Neuronal stem cell (in vitro differentiated cells): ENCODE measurements around the gene AUTS2.

Experiments used
- DNase-seq: peaks from one replicate; pipeline ENCODE4 v3.0.0-alpha.2; 2013; ENCODE audit warnings: low spot score
- H2AFZ ChIP-seq: one replicate; pipeline ENCODE4 v1.6.1; 2013; ENCODE audit warnings: mild to moderate bottlenecking, low read length, inconsistent platforms
- H2AK5ac ChIP-seq: 2 replicates; pipeline ENCODE4 v1.6.1; 2013; ENCODE audit warnings: low read depth, mild to moderate bottlenecking, inconsistent platforms, low read length, moderate library complexity, mixed read lengths
- H2BK120ac ChIP-seq: 2 replicates; pipeline ENCODE4 v1.6.1; 2013; ENCODE audit warnings: low read depth, mild to moderate bottlenecking, inconsistent platforms, low read length, moderate library complexity, mixed read lengths
- H2BK12ac ChIP-seq: one replicate; pipeline ENCODE4 v1.6.1; 2013; ENCODE audit warnings: low read length, inconsistent platforms
- H2BK15ac ChIP-seq: 2 replicates; pipeline ENCODE4 v1.6.1; 2013; ENCODE audit warnings: mild to moderate bottlenecking, low read length, inconsistent platforms, mixed read lengths
- H2BK5ac ChIP-seq: one replicate; pipeline ENCODE4 v1.6.1; 2013; ENCODE audit warnings: inconsistent platforms, mild to moderate bottlenecking, low read length, moderate library complexity
- H3K14ac ChIP-seq: one replicate; pipeline ENCODE4 v1.6.1; 2013; ENCODE audit warnings: low read length, inconsistent platforms
- H3K18ac ChIP-seq: 2 replicates; pipeline ENCODE4 v1.6.1; 2013; ENCODE audit warnings: low read length, inconsistent platforms
- H3K23ac ChIP-seq: 2 replicates; pipeline ENCODE4 v1.6.1; 2013; ENCODE audit warnings: low read depth, mild to moderate bottlenecking, mixed read lengths, low read length, inconsistent platforms; ENCODE audit not compliant: poor library complexity
- H3K27ac ChIP-seq: replicated peaks from 3 replicates; pipeline ENCODE4 v1.5.1; 2013; ENCODE audit warnings: low read length, inconsistent platforms
- H3K27me3 ChIP-seq, 3 experiments: 2 replicates each; pipeline ENCODE4 v1.6.1; 2013; ENCODE audit warnings: low read length in 3 of 3, mild to moderate bottlenecking in 2 of 3, inconsistent platforms in 1 of 3, low read depth in 1 of 3, mixed read lengths in 1 of 3, moderate library complexity in 1 of 3; ENCODE audit not compliant: control insufficient read depth in 3 of 3, insufficient read depth in 3 of 3
- H3K36me3 ChIP-seq, 2 donors: replicated peaks in 1 of 2; 2 replicates each; pipeline ENCODE4 v1.6.1; 2013; ENCODE audit warnings: low read length in 2 of 2; ENCODE audit not compliant: control insufficient read depth in 2 of 2, insufficient read depth in 2 of 2
- H3K4ac ChIP-seq: 2 replicates; pipeline ENCODE4 v1.6.1; 2013; ENCODE audit warnings: inconsistent platforms, mild to moderate bottlenecking, low read length, moderate library complexity
- H3K4me1 ChIP-seq, 2 donors: 1 replicate in 1 of 2; 2 replicates in 1 of 2; pipeline ENCODE4 v1.6.1; 2013; ENCODE audit warnings: low read length in 2 of 2, low read depth in 1 of 2; ENCODE audit not compliant: control insufficient read depth in 2 of 2, insufficient read depth in 1 of 2
- H3K4me2 ChIP-seq: one replicate; pipeline ENCODE4 v1.6.1; 2013; ENCODE audit warnings: mild to moderate bottlenecking, low read length, inconsistent platforms; ENCODE audit not compliant: insufficient read depth, poor library complexity, severe bottlenecking
- H3K4me3 ChIP-seq, 2 donors: 2 replicates each; pipeline ENCODE4 v1.5.1; 2013; ENCODE audit warnings: low read length in 2 of 2, mild to moderate bottlenecking in 2 of 2, inconsistent platforms in 1 of 2, moderate library complexity in 1 of 2
- H3K79me1 ChIP-seq: one replicate; pipeline ENCODE4 v1.6.1; 2013; ENCODE audit warnings: low read depth, mild to moderate bottlenecking, inconsistent platforms, low read length, moderate library complexity
- H3K9ac ChIP-seq: one replicate; pipeline ENCODE4 v1.6.1; 2013; ENCODE audit warnings: mild to moderate bottlenecking, low read depth, low read length, inconsistent platforms; ENCODE audit not compliant: poor library complexity
- H3K9me3 ChIP-seq, 2 donors: replicated peaks in 1 of 2; 2 replicates each; pipeline versions ENCODE3 to v1.6.1; 2013; ENCODE audit warnings: low read length in 2 of 2, mild to moderate bottlenecking in 2 of 2, inconsistent platforms in 1 of 2, low read depth in 1 of 2, mixed read lengths in 1 of 2, moderate library complexity in 1 of 2; ENCODE audit not compliant: control insufficient read depth in 2 of 2, insufficient read depth in 1 of 2
- H4K8ac ChIP-seq: one replicate; pipeline ENCODE4 v1.6.1; 2013; ENCODE audit warnings: low read depth, mild to moderate bottlenecking, inconsistent platforms, low read length, moderate library complexity
- H4K91ac ChIP-seq: one replicate; pipeline ENCODE4 v1.6.1; 2013; ENCODE audit warnings: low read length, low read depth, mild to moderate bottlenecking, inconsistent platforms; ENCODE audit not compliant: poor library complexity
- WGBS, 2 donors: extraction: QIAGEN DNeasy Blood & Tissue Kit; methylation state at CpG; one replicate each; pipeline ENCODE4 v1.1.7; 2013; ENCODE audit warnings: missing lambda C conversion rate in 2 of 2, mixed read lengths in 1 of 2; ENCODE audit not compliant: insufficient read length in 2 of 2, insufficient replicate concordance in 1 of 2; ENCODE audit errors: extremely low coverage in 2 of 2; 5-methylcytosine and 5-hydroxymethylcytosine counted together

Gene AUTS2

DNA sequence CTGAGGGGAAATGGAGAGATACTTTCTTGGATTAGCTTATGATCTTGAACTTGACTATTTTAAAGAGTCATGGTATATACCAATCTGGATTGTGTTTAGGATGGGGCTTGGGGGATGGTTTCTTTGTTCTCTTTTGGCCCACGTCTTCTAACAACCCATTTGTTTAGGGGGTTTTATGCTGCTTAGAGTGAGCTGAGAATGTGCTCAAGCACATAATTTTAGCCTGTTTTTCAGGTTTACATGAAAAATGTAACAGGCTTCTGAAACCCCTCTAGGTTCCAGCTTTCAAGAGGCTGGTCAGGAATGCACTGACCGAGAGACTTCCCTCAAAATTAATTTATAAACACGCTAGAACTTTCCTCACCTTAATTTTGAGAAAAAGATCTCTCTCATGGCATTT, 94.3 kb downstream of the AUTS2 start:
- peaks cover 0 to 14% of the 10 kb centered on the region in 2 donors for H3K36me3 ChIP-seq
- no peaks in the 10 kb centered on the region for H3K27me3 ChIP-seq
- H2BK15ac ChIP-seq: no peak overlapping the region
- H3K4ac ChIP-seq: no peak overlapping the region
- H3K9me3 ChIP-seq: peaks cover 2 to 20% of the 10 kb centered on the region in 2 donors
- no peak overlapping the region for H3K4me2 ChIP-seq
- H3K14ac ChIP-seq: no peak overlapping the region
- no peak overlapping the region for H3K9ac ChIP-seq
- no peak overlapping the region for H2BK12ac ChIP-seq
- H3K23ac ChIP-seq: no peak overlapping the region
- H4K91ac ChIP-seq: no peak overlapping the region
- peaks cover 7 to 17% of the 10 kb centered on the region in 2 donors for H3K4me1 ChIP-seq
- no peak for DNase-seq
- no peak overlapping the region for H4K8ac ChIP-seq
- no CpG with 5 or more reads among the region's 3 CpGs for WGBS, 2 donors
- no peak overlapping the region for H3K18ac ChIP-seq
- H2AK5ac ChIP-seq: no peak overlapping the region
- peaks cover 2% of the 10 kb centered on the region for H3K79me1 ChIP-seq
- H3K27ac ChIP-seq: no peak overlapping the region
- H2AFZ ChIP-seq: no peak overlapping the region
- H2BK5ac ChIP-seq: no peak overlapping the region
- no peak overlapping the region for H3K4me3 ChIP-seq
- no peak overlapping the region for H2BK120ac ChIP-seq

DNA sequence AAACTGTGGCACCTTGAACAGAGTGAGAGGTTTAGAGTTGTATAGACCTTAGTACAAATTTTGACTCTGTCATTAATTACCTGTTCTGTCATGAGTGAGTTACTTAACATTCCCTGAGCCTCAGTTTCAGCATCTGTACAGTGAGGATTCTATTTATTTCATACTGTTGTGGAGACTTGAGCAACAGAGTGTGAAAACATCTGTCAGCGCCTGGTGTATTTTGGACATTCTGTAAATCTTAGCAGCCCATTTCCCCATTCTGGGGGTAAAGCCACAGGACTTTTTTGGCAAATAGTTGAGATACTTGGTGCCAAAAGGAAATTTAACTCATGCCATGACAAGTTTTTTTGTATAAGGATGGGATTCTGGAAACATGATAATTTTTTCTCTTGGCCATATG, 94.8 kb downstream of the AUTS2 start:
- Histone ChIP-seq H3K79me1 (peaks cover 2% of the 10 kb centered on the region), H3K27me3 (no peaks in the 10 kb centered on the region)
- no CpG with 5 or more reads among the region's 1 CpG for WGBS, 2 donors

DNA sequence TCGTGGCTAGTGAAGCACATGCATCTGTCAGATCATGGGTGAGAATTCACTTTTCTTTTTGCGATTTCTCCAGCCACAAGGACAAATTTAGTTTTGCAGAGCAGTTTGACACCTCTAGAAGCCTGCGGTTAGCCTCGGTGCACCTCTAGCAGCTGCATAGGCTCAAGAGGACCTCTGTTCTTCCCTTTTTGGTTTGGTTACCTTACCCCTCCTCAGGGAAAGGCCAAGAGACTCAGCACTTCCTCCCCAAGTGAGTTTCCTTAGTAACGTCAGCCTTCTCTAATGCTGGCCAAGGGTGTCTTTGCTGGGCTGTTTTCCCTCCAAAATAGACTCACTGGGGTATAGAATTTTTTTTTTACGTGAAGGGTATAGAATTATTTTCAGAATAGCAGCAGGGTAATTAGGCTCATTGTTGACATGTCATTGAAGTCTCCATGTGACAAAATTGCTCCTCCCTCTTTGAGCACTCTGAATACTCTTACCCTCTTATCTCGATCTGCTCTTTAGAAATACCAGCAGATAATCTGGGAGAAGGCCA, 97.8 kb downstream of the AUTS2 start:
- Histone ChIP-seq H3K9me3 (peaks cover 0 to 11% of the 10 kb centered on the region in 2 donors), H4K8ac (no peak overlapping the region), H3K9ac (no peak overlapping the region), H2AK5ac (no peak overlapping the region), H2BK120ac (no peak overlapping the region), H3K27ac (no peak overlapping the region), H3K23ac (no peak overlapping the region), H3K4me2 (no peak overlapping the region), H3K27me3 (no peaks in the 10 kb centered on the region), H3K4me3 (no peak overlapping the region), H2BK12ac (no peak overlapping the region), H4K91ac (no peak overlapping the region), H2AFZ (no peak overlapping the region), H2BK15ac (no peak overlapping the region), H3K36me3 (peaks cover 0 to 3% of the 10 kb centered on the region in 2 donors), H3K18ac (no peak overlapping the region), H3K79me1 (peaks cover under 1% of the 10 kb centered on the region), H3K4me1 (peaks cover 7 to 9% of the 10 kb centered on the region in 2 donors), H2BK5ac (no peak overlapping the region), H3K14ac (no peak overlapping the region), H3K4ac (no peak overlapping the region)
- DNase-seq: no peak
- WGBS, 2 donors: no CpG with 5 or more reads among the region's 7 CpGs

More for the DNA sequence above, 94.8 kb downstream of the AUTS2 start:
- H2AK5ac ChIP-seq: no peak overlapping the region
- H3K4me1 ChIP-seq: peaks cover 6 to 12% of the 10 kb centered on the region in 2 donors
- no peak overlapping the region for H2BK5ac ChIP-seq
- H2BK15ac ChIP-seq: no peak overlapping the region
- no peak overlapping the region for H3K4ac ChIP-seq
- H4K91ac ChIP-seq: no peak overlapping the region
- H2AFZ ChIP-seq: no peak overlapping the region
- no peak overlapping the region for H2BK12ac ChIP-seq
- H3K14ac ChIP-seq: no peak overlapping the region
- H3K9ac ChIP-seq: no peak overlapping the region
- no peak overlapping the region for H3K18ac ChIP-seq
- DNase-seq: no peak
- H3K36me3 ChIP-seq: peaks cover 0 to 14% of the 10 kb centered on the region in 2 donors
- H3K9me3 ChIP-seq: peaks cover 2 to 20% of the 10 kb centered on the region in 2 donors
- no peak overlapping the region for H2BK120ac ChIP-seq
- no peak overlapping the region for H3K27ac ChIP-seq
- no peak overlapping the region for H4K8ac ChIP-seq
- no peak overlapping the region for H3K23ac ChIP-seq
- H3K4me2 ChIP-seq: no peak overlapping the region
- H3K4me3 ChIP-seq: no peak overlapping the region

DNA sequence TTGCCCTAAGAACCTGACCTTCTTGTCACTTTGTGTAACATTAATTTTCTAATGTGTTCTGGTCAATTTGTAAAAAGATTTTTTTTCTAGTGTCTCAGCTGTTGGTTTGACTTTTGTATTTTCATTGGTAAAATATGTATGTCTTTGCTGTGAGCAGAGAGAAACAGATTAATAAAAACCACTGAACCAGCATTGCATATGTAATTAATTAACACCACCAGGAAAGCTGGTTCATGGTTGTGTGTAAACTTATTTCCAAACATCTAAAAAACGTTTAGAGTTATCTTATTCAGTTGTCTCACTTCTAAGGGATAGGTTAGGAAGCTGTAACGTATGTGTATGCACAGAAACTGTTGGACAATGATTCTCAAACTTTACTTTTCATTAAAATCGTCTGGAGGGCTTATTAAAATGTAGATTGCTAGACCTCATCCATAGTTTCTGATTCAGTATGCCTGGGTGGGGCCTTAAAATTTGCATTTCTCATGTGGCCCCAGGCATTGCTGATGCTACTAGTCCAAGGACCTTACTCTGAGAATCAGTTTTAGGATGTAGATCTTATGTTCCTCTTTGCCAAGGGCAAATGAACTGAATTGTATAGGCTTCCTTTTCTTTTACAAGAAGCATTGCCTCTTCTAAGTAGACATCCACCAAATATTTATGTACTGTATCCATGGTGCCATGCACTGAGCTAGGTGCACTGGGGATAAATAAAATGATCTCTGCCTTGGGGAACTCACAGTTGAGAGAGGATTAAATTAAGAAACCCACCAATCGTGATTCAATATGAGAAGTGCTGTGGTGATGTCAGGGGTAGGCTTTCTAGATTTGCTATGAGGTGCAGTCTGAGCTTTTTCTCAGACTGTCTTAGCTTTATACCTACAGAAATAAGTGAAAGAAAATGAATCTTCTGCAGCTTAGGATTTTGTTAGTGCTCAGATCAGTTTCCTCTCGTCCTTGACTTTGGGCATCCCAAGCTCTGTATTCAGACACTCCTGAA, 98.7 kb downstream of the AUTS2 start:
- Histone ChIP-seq H2BK12ac (no peak overlapping the region), H3K79me1 (peaks cover 3% of the 10 kb centered on the region), H2BK120ac (no peak overlapping the region), H4K91ac (no peak overlapping the region), H3K27ac (no peak overlapping the region), H2AK5ac (no peak overlapping the region), H3K9ac (no peak overlapping the region), H3K4ac (no peak overlapping the region), H3K9me3 (peaks cover 0 to 3% of the 10 kb centered on the region in 2 donors), H3K14ac (no peak overlapping the region), H3K18ac (no peak overlapping the region), H3K36me3 (no peaks in the 10 kb centered on the region), H2BK15ac (no peak overlapping the region), H3K4me2 (no peak overlapping the region), H2BK5ac (no peak overlapping the region), H4K8ac (no peak overlapping the region), H3K27me3 (no peaks in the 10 kb centered on the region), H3K4me3 (no peak overlapping the region), H2AFZ (no peak overlapping the region), H3K4me1 (peaks cover 10 to 16% of the 10 kb centered on the region in 2 donors), H3K23ac (no peak overlapping the region)
- no CpG with 5 or more reads among the region's 5 CpGs for WGBS, 2 donors
- DNase-seq: no peak
